NCI-H1105 (cell line): Measurements from ENCODE around the gene FAU.

Source experiments
- DNase-seq: peaks from one replicate; lab custom pipeline; 2025; lab: John Stamatoyannopoulos, UW

The FAU gene

GRCh38 chr11:65078151-65078550 is 43.8 kb downstream of the FAU start:
- no peak for DNase-seq

GRCh38 chr11:65077451-65077850 is 44.5 kb downstream of the FAU start:
- no peak for DNase-seq

GRCh38 chr11:65072631-65072966 is 49.3 kb downstream of the FAU start:
- DNase-seq, result no peak

GRCh38 chr11:65071907-65072630 is 49.9 kb downstream of the FAU start:
- no peak for DNase-seq
